SK-N-SH (cell line): ENCODE results near the gene THY1. TPM values are rescaled to one million over a fixed set of nuclear protein-coding genes. Genes with fewer than 3 reads are reported as not detected.

ENCODE experiments used
- CTCF ChIA-PET: fragments of 300-600, 350-600 bp; formaldehyde crosslinking; extraction: SDS; loops from one replicate; lab custom pipeline; 2021; lab: Yijun Ruan, JAX
- POLR2A ChIA-PET: fragments of 350-600 bp; sonication (Branson Sonifier 250); formaldehyde crosslinking; extraction: SDS; loops from one replicate; lab custom pipeline; 2020; ENCODE audit warnings: antibody characterized with exemption, inconsistent platforms; lab: Yijun Ruan, JAX
- DNase-seq: peaks from one replicate; pipeline ENCODE4 v3.0.0; 2012
- H2AFZ ChIP-seq: fragments of 200-600 bp; sonication (generic); 2 replicates; pipeline ENCODE4 v1.8.1; 2016; ENCODE audit warnings: antibody characterized with exemption, mild to moderate bottlenecking, low read depth
- H3F3A ChIP-seq: fragments of 200-600 bp; sonication (generic); replicated peaks from 2 replicates; pipeline ENCODE3; 2016; ENCODE audit warnings: antibody characterized with exemption, mild to moderate bottlenecking; ENCODE audit not compliant: insufficient read depth
- H3K27ac ChIP-seq, 2 experiments: fragments of 200-500 bp in 1 of 2; fragments of 200-600 bp in 1 of 2; sonication (Bioruptor generic) in 1 of 2; sonication (generic), shearing (Covaris generic) in 1 of 2; 2 replicates each; pipeline versions ENCODE4 v1.5.1 to v1.6.1; 2014 to 2016; ENCODE audit warnings: low read depth in 2 of 2, inconsistent platforms in 1 of 2, low read length in 1 of 2, mild to moderate bottlenecking in 1 of 2, mixed read lengths in 1 of 2
- H3K27me3 ChIP-seq: fragments of 200-600 bp; sonication (generic), shearing (Covaris generic); 2 replicates; pipeline ENCODE4 v1.6.1; 2016; ENCODE audit warnings: mixed run types; ENCODE audit not compliant: insufficient read depth
- H3K36me3 ChIP-seq, 2 experiments: fragments of 200-500 bp in 1 of 2; fragments of 200-600 bp in 1 of 2; sonication (Bioruptor generic) in 1 of 2; sonication (generic) in 1 of 2; replicated peaks in 1 of 2; 2 replicates each; pipeline versions ENCODE3 to v1.5.1; 2014 to 2016; ENCODE audit warnings: low read length in 1 of 2, mild to moderate bottlenecking in 1 of 2; ENCODE audit not compliant: insufficient read depth in 2 of 2, control insufficient read depth in 1 of 2
- H3K4me1 ChIP-seq, 2 experiments: fragments of 200-500 bp in 1 of 2; fragments of 200-600 bp in 1 of 2; sonication (Bioruptor generic) in 1 of 2; sonication (generic), shearing (Covaris generic) in 1 of 2; 2 replicates each; pipeline versions ENCODE4 v1.5.1 to v1.6.1; 2014 to 2016; ENCODE audit warnings: low read depth in 1 of 2, low read length in 1 of 2, mixed run types in 1 of 2; ENCODE audit not compliant: insufficient read depth in 2 of 2, control insufficient read depth in 1 of 2
- H3K4me2 ChIP-seq: fragments of 200-600 bp; sonication (generic), shearing (Covaris generic); 2 replicates; pipeline ENCODE4 v1.6.1; 2017; ENCODE audit warnings: mixed run types
- H3K4me3 ChIP-seq, 2 experiments: fragments of 200-500 bp in 1 of 2; fragments of 200-600 bp in 1 of 2; sonication (Bioruptor generic) in 1 of 2; sonication (generic), shearing (Covaris generic) in 1 of 2; 2 replicates each; pipeline versions ENCODE4 v1.5.1 to v1.8.1; 2014 to 2016; ENCODE audit warnings: low read depth in 2 of 2, inconsistent platforms in 1 of 2, low read length in 1 of 2, mild to moderate bottlenecking in 1 of 2, mixed read lengths in 1 of 2, moderate library complexity in 1 of 2
- H3K79me2 ChIP-seq: fragments of 200-600 bp; sonication (generic); 2 replicates; pipeline ENCODE4 v1.8.1; 2017; ENCODE audit warnings: mild to moderate bottlenecking; ENCODE audit not compliant: insufficient read depth
- H3K9ac ChIP-seq: fragments of 200-600 bp; sonication (generic); 2 replicates; pipeline ENCODE4 v1.6.1; 2017; ENCODE audit warnings: mixed run types
- H3K9me2 ChIP-seq: fragments of 200-600 bp; sonication (generic); 2 replicates; pipeline ENCODE4 v1.6.1; 2017; ENCODE audit warnings: mixed run types
- H3K9me3 ChIP-seq: fragments of 200-600 bp; sonication (generic); 2 replicates; pipeline ENCODE4 v1.6.1; 2017; ENCODE audit warnings: mixed run types, mild to moderate bottlenecking, moderate library complexity
- H4K20me1 ChIP-seq: fragments of 200-600 bp; sonication (generic); 2 replicates; pipeline ENCODE4 v1.6.1; 2017; ENCODE audit warnings: mild to moderate bottlenecking, mixed run types; ENCODE audit not compliant: insufficient read depth
- ELF1 ChIP-seq: IDR thresholded peaks from 2 replicates; pipeline ENCODE4 v1.4.0; 2012
- EZH2phosphoT487 ChIP-seq: fragments of 200-600 bp; sonication (generic); IDR thresholded peaks from 2 replicates; pipeline ENCODE4 v1.6.1; 2017; ENCODE audit warnings: low read depth, mixed run types, mild to moderate bottlenecking, antibody characterized with exemption, moderate library complexity, borderline replicate concordance
- FOSL2 ChIP-seq: IDR thresholded peaks from 2 replicates; pipeline ENCODE4 v1.4.0; 2012; ENCODE audit warnings: low read depth, mild to moderate bottlenecking, moderate library complexity, borderline replicate concordance
- FOXJ3 ChIP-seq: sonication (generic); formaldehyde crosslinking; IDR thresholded peaks from 2 replicates; pipeline ENCODE4 v1.5.1; 2020; ENCODE audit warnings: mild to moderate bottlenecking, missing genetic modification reagents
- GABPA ChIP-seq: IDR thresholded peaks from 2 replicates; pipeline ENCODE4 v1.4.0; 2012; ENCODE audit warnings: low read depth, mild to moderate bottlenecking
- JUND ChIP-seq: IDR thresholded peaks from 2 replicates; pipeline ENCODE4 v1.4.0; 2012
- MEF2A ChIP-seq: IDR thresholded peaks from 2 replicates; pipeline ENCODE4 v1.4.0; 2012; ENCODE audit warnings: low read depth, borderline replicate concordance
- NFIC ChIP-seq: IDR thresholded peaks from 2 replicates; pipeline ENCODE4 v1.4.0; 2012; ENCODE audit warnings: borderline replicate concordance
- NRF1 ChIP-seq: IDR thresholded peaks from 2 replicates; pipeline ENCODE4 v1.6.1; 2012; ENCODE audit warnings: low read depth, mild to moderate bottlenecking, low read length
- PBX3 ChIP-seq: IDR thresholded peaks from 2 replicates; pipeline ENCODE4; 2012
- RFX5 ChIP-seq: IDR thresholded peaks from 2 replicates; pipeline ENCODE4 v1.6.1; 2012; ENCODE audit warnings: mild to moderate bottlenecking, improper control_type of control experiment, low read length
- RXRA ChIP-seq: IDR thresholded peaks from 2 replicates; pipeline ENCODE4 v1.4.0; 2012; ENCODE audit warnings: low read depth, mild to moderate bottlenecking, borderline replicate concordance
- SIN3A ChIP-seq: IDR thresholded peaks from 2 replicates; pipeline ENCODE4 v1.6.1; 2012; ENCODE audit warnings: low read depth, mild to moderate bottlenecking, low read length, moderate library complexity, borderline replicate concordance
- SMC3 ChIP-seq: IDR thresholded peaks from 2 replicates; pipeline ENCODE4 v1.6.1; 2012; ENCODE audit warnings: low read depth, low read length, improper control_type of control experiment
- TAF1 ChIP-seq: IDR thresholded peaks from 2 replicates; pipeline ENCODE4 v1.6.1; 2012; ENCODE audit warnings: low read depth, mild to moderate bottlenecking, low read length, moderate library complexity, borderline replicate concordance
- TCF12 ChIP-seq: IDR thresholded peaks from 2 replicates; pipeline ENCODE4 v1.4.0; 2012
- USF1 ChIP-seq: IDR thresholded peaks from 2 replicates; pipeline ENCODE4 v1.4.0; 2012; ENCODE audit warnings: low read depth, borderline replicate concordance
- YY1 ChIP-seq: IDR thresholded peaks from 2 replicates; pipeline ENCODE4 v1.4.0; 2012; ENCODE audit warnings: low read depth, mild to moderate bottlenecking
- ZBTB33 ChIP-seq: IDR thresholded peaks from 2 replicates; pipeline ENCODE4 v1.4.0; 2012; ENCODE audit warnings: low read depth, borderline replicate concordance
- WGBS: methylation state at CpG from one replicate; pipeline ENCODE4 v1.1.6; 2017; ENCODE audit warnings: low lambda C conversion rate; 5-methylcytosine and 5-hydroxymethylcytosine counted together
- polyA plus RNA-seq, 3 experiments: library from polyadenylated mRNA; depleted of rRNA; stranded (reverse); fragments of >200 nt; gene quantifications; 2 replicates each; pipeline ENCODE4 v1.2.3, GENCODE V29; 2012

THY1 gene
- polyA plus RNA-seq, 1 of the 3 experiments (the other 2 are of a cell fraction), result 1,091 TPM

DNA sequence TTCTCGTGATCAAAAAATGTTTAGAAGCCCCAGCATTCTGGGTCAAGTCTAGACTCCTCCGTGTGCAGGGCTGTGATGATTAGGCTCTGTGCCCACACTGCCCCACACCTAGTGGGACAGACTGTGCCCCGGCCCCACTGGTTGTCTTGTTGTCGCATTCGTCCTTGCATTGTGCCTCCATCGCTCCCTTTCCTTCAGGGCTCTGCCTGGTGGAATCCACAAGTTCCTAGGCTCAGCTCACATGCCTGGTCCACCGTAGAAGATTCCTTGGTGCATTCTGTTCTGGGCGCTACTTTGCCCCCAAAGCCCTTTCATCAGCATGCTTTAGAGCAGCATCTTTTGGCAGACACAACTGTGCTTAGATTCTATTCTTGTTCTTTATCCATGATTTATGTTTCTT is 23.5 kb upstream of the THY1 start:
- DNase-seq, result no peak
- H3K9ac ChIP-seq, result no peak overlapping the region
- H3K9me2 ChIP-seq, result no peaks in the 10 kb centered on the region
- H4K20me1 ChIP-seq, result no peaks in the 10 kb centered on the region
- H3K27me3 ChIP-seq, result no peaks in the 10 kb centered on the region
- ChIA-PET POLR2A (no interaction called here), CTCF (interaction anchor here (1.0 to 2.4 kb wide), 4 partner anchors 24 to 783 kb away, joined by 3 to 6 read pairs (median 6); no protein-coding TSS in a partner anchor)
- H3K36me3 ChIP-seq, result no peaks in the 10 kb centered on the region
- H3K9me3 ChIP-seq, result no peaks in the 10 kb centered on the region
- H3F3A ChIP-seq, result no peaks in the 10 kb centered on the region
- H2AFZ ChIP-seq, result no peak overlapping the region
- no peak overlapping the region for H3K4me2 ChIP-seq
- H3K4me1 ChIP-seq, result no peaks in the 10 kb centered on the region
- TF ChIP-seq MEF2A, result no peak
- no peak for TF ChIP-seq NFIC
- no peak for TF ChIP-seq RFX5
- no peak for TF ChIP-seq TAF1
- no peak for TF ChIP-seq FOSL2
- no peak for TF ChIP-seq ELF1
- TF ChIP-seq ZBTB33, result no peak
- TF ChIP-seq YY1, result no peak
- TF ChIP-seq EZH2phosphoT487, result no peak
- no peak for TF ChIP-seq GABPA
- no peak for TF ChIP-seq TCF12
- no peak for TF ChIP-seq USF1
- TF ChIP-seq JUND, result no peak
- TF ChIP-seq NRF1, result no peak
- TF ChIP-seq FOXJ3, result no peak
- TF ChIP-seq SMC3, result no peak
- no peak for TF ChIP-seq SIN3A
- no peak for TF ChIP-seq PBX3
- TF ChIP-seq RXRA, result no peak
- no peak overlapping the region for H3K4me3 ChIP-seq
- H3K27ac ChIP-seq, result no peak overlapping the region
- no peaks in the 10 kb centered on the region for H3K79me2 ChIP-seq
- 84% methylated on average over 8 of the region's 8 CpGs for WGBS
